Activated CD4-positive, CD25-positive, alpha-beta regulatory T cell (primary cell): ENCODE data around the gene FOXO4.

Experiments
- DNase-seq, 4 experiments: peaks; one replicate each; lab custom pipeline; 2025; lab: John Stamatoyannopoulos, UW

The FOXO4 gene

DNA sequence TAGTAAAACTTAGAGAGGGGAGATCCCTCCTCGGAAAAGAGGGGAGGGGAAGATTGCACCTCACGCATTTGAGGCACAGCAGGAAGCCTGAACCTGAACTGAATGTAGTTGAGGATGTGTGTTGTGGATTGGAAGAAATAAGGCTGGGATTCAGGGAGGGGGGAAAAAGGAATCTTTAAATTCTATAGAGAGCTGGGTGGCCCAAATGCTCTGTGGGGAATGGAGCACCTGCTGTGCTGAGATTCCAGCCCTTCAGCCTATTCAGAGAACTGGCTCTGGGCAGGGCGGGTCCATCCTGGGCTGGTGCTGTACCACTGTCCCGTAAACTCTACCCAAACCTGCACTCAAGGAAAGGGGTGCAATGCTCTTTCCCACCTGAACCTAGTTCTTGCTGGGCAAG, 4.1 kb downstream of the FOXO4 start:
- no peak for DNase-seq

DNA sequence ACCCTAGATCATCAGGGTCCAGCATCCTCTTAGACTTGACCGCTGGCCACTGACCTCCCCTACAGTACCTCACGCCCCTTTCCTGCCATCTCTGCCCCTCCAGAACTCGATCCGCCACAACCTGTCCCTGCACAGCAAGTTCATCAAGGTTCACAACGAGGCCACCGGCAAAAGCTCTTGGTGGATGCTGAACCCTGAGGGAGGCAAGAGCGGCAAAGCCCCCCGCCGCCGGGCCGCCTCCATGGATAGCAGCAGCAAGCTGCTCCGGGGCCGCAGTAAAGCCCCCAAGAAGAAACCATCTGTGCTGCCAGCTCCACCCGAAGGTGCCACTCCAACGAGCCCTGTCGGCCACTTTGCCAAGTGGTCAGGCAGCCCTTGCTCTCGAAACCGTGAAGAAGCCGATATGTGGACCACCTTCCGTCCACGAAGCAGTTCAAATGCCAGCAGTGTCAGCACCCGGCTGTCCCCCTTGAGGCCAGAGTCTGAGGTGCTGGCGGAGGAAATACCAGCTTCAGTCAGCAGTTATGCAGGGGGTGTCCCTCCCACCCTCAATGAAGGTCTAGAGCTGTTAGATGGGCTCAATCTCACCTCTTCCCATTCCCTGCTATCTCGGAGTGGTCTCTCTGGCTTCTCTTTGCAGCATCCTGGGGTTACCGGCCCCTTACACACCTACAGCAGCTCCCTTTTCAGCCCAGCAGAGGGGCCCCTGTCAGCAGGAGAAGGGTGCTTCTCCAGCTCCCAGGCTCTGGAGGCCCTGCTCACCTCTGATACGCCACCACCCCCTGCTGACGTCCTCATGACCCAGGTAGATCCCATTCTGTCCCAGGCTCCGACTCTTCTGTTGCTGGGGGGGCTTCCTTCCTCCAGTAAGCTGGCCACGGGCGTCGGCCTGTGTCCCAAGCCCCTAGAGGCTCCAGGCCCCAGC, 5.2 kb downstream of the FOXO4 start:
- DNase-seq, result no peak

DNA sequence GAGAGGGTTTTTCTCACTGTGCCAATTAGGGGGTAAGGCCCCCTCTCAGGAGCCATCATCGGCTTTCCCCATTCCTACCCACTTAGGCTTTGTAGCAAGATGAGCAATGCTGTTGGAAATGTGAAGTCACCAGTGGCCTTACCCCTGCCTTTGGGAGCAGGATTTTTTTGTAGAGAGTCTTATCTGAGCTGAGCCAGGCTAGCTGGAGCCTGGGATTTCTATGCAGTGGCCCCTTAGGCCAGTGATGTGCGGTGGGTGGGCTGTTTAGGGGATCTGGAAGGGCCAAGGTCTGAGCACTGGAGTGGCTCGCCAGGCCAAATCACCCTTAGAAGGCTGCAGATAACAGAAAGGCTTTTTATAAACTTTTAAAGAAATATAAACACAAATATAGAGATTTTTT, 6.6 kb downstream of the FOXO4 start:
- DNase-seq, result no peak

DNA sequence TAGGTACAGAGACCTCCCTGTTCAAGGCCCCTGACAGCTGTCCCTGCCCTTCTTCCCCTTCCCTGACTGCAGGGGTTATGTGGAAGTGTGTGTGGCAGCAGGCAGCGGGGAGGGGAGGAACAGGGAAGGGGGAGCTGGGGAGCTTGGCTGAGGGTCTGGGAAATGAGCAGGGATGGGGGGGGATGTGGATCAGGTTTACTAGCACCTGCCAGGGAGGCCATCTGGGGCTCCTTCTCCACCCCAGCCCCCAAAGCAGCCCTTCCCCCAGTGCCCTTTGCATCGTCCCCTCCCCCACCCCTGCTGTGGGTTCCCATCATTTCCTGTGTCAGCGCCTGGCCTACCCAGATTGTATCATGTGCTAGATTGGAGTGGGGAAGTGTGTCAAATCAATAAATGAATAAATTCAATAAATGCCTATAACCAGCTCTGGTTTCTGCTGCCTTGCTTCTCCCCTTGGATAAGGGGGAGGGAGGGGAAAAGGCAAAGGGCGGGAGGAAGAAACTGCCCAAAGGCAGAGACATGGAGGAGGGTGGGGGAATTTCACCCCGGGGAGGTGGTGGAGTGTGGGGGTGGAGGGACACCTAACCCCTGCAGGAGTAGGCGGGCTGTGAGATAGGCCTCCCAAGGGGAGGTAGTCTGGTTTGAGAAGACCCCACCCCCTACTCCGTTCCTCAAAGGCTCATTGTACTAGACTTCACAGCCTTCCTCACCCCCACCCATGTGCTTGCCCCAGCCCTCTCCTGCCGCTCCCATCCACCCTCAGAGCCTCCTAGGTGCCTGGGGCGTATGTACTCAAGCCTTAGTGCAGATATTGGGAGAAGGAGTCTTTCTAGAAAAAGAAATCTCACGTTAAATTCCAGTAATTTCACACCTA, 7.7 kb downstream of the FOXO4 start:
- peak in 3 of 4 experiments; percentile 5 to 34 (median 8) for DNase-seq

DNA sequence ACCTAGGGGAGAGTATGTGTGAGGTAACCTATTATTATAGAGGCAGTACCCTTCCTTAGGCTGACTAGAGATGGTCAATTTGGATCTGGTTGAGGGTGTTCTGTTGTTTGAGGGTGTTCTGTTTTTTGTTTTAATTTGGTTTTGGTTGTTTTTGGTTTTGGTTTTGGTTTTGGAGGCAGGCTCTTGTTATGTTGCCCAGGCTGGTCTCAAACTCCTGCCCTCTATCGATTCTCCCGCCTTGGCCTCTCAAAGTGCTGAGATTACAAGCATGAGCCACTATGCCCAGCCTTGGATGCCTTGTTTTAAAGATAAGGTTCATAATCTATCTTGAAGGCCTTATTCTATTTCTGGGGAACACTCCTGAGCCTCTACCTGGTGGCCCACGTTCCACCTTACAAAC, 10.0 kb downstream of the FOXO4 start:
- DNase-seq, result no peak

DNA sequence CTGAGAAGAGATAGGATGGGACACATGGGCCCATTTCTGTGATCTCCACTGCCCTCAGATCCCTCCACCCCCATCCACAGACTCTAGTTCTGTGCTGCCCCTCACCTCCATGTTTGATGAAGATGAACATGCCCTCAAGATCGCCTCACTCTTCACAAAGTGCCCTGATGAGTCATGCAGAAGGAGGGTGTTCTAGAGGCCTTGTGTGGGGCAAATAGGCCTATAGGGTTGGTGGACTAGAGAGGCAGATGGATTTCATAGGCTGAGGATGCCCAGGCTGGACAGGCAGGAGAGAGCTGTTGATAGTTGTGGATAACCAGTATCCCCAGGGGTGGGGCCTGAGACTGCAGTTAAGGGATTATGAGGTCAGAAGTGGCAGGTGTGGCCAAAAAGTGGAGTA, 10.8 kb downstream of the FOXO4 start, which contains the start of gene CXorf65:
TSS of gene CXorf65 (minus strand) at position 314 of the 400 bp plus-strand sequence. CDS start at position 130, 184 bp downstream.
- DNase-seq, result no peak

DNA sequence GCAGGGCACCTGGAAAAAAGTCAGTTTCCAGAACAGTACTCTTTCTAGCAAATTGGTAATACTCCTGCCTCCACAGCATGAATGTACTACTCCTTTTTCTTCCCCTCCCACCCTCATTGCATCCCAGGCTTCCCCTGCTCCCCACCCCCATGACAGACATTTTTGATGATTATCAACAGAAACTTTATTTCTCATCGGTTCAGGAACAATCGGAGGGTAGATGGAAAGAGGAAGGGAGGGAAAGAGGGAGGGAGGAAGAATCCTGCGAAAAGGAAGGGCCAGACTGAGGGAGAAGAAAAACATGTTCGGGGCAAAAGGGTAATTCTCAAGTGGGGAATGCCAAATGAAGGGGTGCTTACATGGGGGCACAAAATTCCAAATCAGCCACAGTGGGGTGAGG, 11.6 kb downstream of the FOXO4 start:
- no peak for DNase-seq

DNA sequence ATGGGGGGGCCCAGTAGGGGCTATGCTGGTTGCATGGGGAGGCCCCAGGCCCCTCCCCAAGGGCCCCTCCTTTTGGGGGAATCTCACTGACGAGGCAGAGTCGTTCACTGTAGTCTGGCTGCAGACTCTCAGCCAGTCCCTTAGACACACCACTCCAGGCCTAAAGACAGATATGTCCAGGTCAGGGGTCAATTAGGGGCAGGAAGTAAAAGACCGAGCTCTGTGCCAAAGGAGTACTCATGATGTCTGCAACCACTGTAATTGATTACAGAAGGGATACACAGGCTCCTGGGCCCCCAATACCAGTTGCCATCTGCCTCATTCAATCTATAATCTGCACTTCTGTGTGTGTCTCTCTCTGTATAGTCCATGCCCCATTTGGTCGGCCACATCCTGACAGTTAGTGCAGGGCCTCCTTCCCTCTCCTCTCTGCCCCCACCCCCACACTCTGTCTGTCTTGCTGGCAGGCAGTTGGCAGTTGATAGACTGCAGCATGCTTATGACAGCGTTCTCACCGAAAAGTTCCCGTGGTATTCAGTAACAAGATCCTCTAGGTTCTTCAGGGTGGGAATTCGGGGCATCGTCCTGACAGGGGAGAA, 12.2 kb downstream of the FOXO4 start:
- peak in 2 of 4 experiments; percentile 7 to 9 for DNase-seq

DNA sequence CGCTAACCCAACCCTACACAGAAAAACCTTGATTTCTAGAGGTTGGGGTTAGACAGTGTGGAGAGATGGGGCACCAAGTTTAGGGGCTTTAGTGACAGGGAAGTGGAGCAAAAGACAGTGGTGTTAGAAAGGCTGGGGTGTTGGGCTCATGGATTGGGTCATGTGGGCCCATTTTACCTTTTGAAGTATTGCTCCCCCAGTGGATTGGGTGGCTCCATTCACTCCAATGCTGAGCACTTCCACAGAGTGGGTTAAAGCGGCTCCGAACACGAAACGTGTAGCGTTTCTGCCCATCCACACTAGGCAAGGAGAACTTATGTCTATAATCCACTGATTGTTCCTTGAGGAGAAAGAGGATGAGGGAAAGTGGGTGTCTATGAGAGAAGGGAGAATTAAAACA, 13.4 kb downstream of the FOXO4 start:
- DNase-seq, result no peak

DNA sequence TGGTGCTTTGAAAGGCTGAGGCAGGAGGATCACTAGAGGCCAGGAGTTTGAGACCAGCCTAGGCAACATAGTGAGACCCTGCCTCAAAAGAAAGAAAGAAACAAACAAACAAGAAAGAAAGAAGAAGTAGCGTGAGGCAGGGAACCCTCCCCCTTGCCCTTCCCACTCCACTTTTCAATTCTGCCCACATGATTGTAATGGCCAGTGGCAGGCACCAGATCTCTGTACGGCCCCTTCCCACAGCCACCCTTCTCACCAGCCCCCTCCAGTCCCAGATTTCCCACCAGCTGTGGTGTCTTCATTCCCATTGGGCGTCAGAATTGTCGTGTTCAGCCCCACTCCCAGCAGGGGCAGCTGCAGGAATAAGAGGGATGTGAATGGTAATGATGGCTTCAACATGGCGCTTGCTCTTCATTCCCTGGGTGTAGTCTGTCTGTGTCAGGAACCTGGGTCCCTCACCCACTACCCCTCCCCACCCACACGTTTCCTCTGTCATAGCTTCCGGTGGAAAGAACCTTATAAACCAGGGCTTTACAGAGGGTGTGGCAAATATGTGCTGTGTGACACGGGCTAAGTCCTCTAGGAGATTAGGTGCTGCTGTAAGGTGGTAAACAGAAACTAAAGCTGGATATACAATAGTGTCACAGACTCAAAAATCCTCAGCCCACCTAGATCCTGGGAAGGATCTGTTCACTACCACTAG, 15.6 kb downstream of the FOXO4 start, which contains the start of gene IL2RG:
TSS of gene IL2RG (minus strand) at position 437 of the 703 bp plus-strand sequence. CDS start at position 399, 38 bp downstream.
- peak; percentile 18 to 56 (median 34) for DNase-seq

DNA sequence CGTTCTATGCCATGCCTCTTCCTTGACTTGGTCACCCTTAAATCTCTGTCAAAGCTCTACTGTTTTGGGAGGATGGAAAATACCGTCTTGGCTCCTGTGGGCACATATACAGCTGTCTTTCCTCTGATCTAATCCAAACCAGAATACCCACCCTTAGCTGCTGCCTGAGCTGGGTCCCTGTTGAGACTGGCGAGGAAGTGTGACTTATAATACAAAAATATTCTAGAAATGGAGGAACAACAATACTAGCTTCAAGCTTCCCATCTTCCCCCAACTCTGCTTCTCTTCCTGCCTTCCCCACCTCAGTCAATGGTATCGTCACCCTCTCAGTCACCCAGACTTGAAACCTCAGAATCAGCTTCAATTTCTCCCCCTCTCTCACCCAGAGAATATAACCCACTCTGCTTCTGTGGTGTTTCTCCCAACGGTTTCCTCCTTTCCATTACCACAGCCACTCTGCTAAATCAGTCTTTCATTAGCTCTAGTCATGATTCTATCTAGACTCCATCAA, 16.3 kb downstream of the FOXO4 start:
- DNase-seq, result no peak

DNA sequence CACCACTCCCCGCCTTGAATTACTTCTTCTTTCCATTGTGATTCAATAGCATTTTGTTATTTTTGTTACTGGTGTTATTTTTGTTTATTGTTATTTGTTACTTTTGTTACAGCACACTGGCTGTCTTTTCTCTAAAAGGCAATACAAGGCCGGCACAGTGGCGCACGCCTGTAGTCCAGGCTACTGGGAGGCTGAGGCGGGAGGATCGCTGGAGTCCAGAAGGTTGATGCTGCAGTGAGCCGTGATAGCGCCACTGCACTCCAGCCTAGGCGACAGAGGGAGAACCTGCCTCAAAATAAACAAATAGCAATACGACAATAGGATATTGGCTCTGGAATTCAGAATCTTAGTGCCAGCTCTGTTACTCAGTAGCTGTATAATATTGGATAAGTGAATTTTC, 21.7 kb downstream of the FOXO4 start:
- no peak for DNase-seq

DNA sequence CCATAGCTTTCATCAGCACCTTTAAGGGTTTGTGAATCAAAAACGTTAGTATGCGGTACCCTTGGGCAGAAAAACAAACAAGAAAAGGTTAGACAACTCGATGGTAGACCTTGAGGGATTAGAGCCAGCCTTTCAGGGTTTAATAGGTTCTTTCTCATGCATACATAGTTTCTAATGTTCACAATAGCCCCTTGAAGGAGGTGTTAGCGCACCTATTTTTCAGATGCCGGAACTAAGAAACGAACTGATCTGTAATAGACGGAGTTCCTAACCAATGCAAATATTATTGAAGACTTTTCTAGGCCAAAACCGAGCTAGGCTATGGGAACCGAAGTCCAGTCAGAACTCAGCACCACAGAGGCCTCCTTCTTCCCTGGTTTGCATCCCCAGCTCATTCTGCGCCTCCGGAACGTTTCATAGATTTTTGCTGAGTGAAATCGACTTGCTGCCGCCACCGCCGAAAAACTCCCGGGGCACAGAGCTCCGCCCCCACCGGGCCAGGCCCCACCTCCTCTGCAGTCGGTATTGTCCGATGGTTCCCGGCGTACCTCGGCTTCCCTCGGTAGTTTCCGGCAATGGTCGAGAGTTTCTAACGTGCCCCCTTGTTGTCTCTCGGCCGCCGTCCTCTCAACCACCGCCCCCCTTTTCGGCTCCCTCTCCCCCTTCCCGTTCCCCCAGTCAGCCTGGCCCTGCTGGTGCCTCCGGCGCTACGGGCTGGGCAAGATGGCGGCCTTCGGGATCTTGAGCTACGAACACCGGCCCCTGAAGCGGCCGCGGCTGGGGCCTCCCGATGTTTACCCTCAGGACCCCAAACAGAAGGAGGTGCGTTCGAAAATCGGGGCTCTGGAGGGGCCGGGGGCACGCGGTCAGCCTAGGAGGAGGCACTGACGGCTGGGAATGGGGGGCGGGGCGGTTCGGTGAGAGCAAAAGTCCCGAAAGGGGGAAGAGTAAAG, 22.7 kb downstream of the FOXO4 start, which contains the start of gene MED12:
TSS of gene MED12 (plus strand) at position 565 of the 953 bp plus-strand sequence. CDS start at position 724, 159 bp downstream.
- DNase-seq, result peak; percentile 25 to 50 (median 46)

DNA sequence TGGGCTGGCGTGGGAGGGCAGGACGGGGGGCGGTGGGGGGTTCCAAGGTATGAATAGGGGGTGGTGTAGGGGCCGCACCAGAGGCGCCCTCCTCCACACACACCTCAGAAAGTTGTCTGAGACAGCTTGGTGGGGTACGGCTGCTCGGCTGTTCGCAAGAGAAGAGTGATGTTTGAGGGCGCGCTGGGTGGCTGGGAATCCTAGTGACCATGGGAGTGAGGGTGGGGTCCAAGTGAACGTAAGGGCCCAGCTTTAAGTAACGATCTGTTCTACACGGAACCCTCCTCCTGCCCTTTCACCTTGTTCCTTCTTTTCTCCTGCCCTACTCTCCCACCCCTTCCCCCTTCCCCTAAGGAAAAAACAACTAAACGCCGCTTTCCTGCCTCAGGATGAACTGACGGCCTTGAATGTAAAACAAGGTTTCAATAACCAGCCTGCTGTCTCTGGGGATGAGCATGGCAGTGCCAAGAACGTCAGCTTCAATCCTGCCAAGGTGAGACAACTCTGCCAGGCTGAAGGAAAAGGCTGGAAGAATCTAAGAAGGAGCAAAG, 23.4 kb downstream of the FOXO4 start:
- DNase-seq, result peak in 1 of 4 experiments; percentile 3

DNA sequence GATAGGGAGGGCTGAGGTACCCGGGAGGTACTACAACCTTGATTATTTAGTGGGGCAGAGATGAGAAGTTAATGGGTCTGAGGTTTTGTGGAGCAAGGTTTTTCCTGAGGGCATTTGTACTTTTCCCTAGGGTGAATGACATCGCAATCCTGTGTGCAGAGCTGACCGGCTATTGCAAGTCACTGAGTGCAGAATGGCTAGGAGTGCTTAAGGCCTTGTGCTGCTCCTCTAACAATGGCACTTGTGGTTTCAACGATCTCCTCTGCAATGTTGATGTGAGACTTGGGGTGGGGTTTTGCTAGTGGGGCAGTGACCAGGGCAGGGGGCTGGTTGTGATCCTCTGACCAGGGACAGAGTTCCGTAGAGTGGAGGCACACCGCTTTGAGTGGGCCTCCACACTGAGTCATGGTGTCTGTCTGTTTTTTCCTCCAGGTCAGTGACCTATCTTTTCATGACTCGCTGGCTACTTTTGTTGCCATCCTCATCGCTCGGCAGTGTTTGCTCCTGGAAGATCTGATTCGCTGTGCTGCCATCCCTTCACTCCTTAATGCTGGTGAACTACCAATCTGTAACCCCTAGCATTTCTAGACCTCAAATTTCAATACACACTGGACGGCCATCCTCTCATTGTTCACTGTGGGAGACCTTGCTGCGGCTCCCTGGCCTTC, 32.6 kb downstream of the FOXO4 start:
- no peak for DNase-seq

DNA sequence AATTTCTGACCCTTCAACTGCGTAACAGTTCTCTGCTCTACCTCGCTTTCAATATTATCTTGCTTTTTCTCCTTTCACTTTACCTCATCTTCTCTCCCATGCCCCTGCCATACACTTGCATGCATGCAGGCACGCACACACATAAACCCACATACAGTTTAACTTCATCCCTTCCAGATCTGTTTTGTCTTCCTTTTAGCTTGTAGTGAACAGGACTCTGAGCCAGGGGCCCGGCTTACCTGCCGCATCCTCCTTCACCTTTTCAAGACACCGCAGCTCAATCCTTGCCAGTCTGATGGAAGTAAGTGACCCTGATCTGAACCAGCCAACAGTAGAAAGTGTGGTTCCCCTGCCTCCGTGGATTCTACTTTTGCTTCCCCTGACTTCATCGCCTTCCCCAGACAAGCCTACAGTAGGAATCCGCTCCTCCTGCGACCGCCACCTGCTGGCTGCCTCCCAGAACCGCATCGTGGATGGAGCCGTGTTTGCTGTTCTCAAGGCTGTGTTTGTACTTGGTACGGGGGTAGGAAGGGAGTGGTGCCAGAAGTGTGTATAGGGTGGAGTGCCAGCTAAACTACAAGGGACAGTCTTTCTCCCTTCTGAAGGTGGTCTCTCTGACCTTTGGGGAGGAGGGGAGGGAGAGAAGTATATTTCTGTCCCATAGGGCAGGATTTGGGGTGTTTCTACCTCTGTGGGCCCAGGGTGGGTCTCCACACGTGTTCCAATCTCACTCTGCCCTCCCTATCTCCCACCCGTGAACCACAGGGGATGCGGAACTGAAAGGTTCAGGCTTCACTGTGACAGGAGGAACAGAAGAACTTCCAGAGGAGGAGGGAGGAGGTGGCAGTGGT, 33.5 kb downstream of the FOXO4 start:
- peak; percentile 36 to 57 (median 43) for DNase-seq

DNA sequence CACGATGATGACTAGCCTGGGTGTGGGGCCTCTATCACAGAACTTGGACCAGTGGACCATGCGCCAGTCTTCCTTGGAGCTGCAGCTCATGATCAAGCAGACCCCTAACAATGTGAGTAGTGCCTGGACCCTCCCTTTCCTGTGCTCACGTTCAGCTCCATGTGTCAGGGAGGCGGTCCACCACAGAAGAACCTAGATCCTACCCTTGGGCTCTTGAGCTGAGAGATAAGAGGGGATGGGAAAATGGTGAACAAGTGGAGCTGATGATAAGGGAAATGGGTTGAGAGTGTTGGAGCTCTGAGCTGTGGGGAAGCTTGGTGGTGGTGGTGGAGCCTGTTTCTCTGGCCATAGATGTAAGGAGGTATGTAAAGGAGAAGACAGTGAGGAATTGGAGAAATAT, 35.9 kb downstream of the FOXO4 start:
- DNase-seq, result no peak

DNA sequence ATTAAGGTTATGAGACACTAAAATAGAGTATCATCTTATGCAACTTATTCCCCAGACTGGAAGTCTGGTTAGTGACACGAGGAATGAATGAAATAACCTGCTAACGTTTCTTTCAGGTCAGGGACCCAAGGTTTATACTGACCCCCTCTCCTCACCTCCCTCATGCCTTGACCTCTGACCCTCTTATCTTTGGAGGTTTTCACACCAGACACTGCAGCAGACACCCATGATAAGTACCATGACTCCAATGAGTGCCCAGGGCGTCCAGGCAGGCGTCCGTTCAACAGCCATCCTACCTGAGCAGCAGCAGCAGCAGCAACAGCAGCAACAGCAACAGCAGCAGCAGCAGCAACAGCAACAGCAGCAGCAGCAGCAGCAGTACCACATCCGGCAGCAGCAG, 44.8 kb downstream of the FOXO4 start:
- no peak for DNase-seq
